DOHH2 (cell line): ENCODE results near the gene DNAJC22.

Experiments
- H3F3A ChIP-seq: fragments of 200-600 bp; sonication (generic), shearing (Covaris generic); 2 replicates; pipeline ENCODE4 v1.6.0; 2016; ENCODE audit warnings: antibody characterized with exemption, mild to moderate bottlenecking; ENCODE audit not compliant: control insufficient read depth, insufficient read depth
- H3K27ac ChIP-seq: fragments of 200-600 bp; sonication (generic); 2 replicates; pipeline ENCODE4 v1.5.1; 2014; ENCODE audit warnings: low read depth, mild to moderate bottlenecking, low read length, moderate library complexity
- H3K27me3 ChIP-seq: fragments of 200-600 bp; sonication (generic); 2 replicates; pipeline ENCODE4 v1.6.1; 2014; ENCODE audit warnings: mild to moderate bottlenecking, low read length, mixed read lengths; ENCODE audit not compliant: control insufficient read depth
- H3K36me3 ChIP-seq: fragments of 200-600 bp; sonication (generic); 2 replicates; pipeline ENCODE4 v1.6.1; 2014; ENCODE audit warnings: mild to moderate bottlenecking, low read length, moderate library complexity, mixed read lengths; ENCODE audit not compliant: control insufficient read depth
- H3K4me1 ChIP-seq: fragments of 200-600 bp; sonication (generic); 2 replicates; pipeline ENCODE4 v1.6.1; 2014; ENCODE audit warnings: mild to moderate bottlenecking, low read length, mixed read lengths; ENCODE audit not compliant: control insufficient read depth
- H3K4me2 ChIP-seq: fragments of 200-600 bp; sonication (generic); 2 replicates; pipeline ENCODE4 v1.6.0; 2014; ENCODE audit warnings: mild to moderate bottlenecking, low read length, moderate library complexity
- H3K4me3 ChIP-seq: fragments of 200-600 bp; sonication (generic); 2 replicates; pipeline ENCODE4 v1.5.1; 2014; ENCODE audit warnings: mild to moderate bottlenecking, low read length, mixed read lengths
- H3K79me2 ChIP-seq: fragments of 200-600 bp; sonication (generic); 2 replicates; pipeline ENCODE4 v1.6.1; 2014; ENCODE audit warnings: mild to moderate bottlenecking, low read length, mixed read lengths; ENCODE audit not compliant: control insufficient read depth
- H3K9me2 ChIP-seq: fragments of 200-600 bp; sonication (generic); replicated peaks from 2 replicates; pipeline ENCODE4 v1.6.1; 2014; ENCODE audit warnings: mild to moderate bottlenecking, low read length, mixed read lengths; ENCODE audit not compliant: control insufficient read depth
- H3K9me3 ChIP-seq: fragments of 200-600 bp; sonication (generic); 2 replicates; pipeline ENCODE4 v1.6.1; 2014; ENCODE audit warnings: antibody characterized with exemption, low read length, mixed read lengths; ENCODE audit not compliant: control insufficient read depth, insufficient read depth
- H4K20me1 ChIP-seq: fragments of 200-600 bp; sonication (generic); 2 replicates; pipeline ENCODE4 v1.6.0; 2014; ENCODE audit warnings: low read depth, mild to moderate bottlenecking, antibody characterized with exemption, low read length, moderate library complexity; ENCODE audit not compliant: control insufficient read depth, insufficient read depth
- EZH2phosphoT487 ChIP-seq: fragments of 200-600 bp; sonication (generic); IDR thresholded peaks from 2 replicates; pipeline ENCODE4 v1.6.1; 2017; ENCODE audit warnings: borderline replicate concordance, mild to moderate bottlenecking, antibody characterized with exemption, low read length, moderate library complexity, mixed read lengths
- TF ChIP-seq, protein P1 (sequence below): fragments of 200-600 bp; sonication (generic); IDR thresholded peaks from one replicate; pipeline ENCODE4 v1.5.1; 2014; ENCODE audit warnings: antibody characterized with exemption, mild to moderate bottlenecking, low read depth, low read length; ENCODE audit not compliant: poor library complexity, severe bottlenecking

The DNAJC22 gene

DNA sequence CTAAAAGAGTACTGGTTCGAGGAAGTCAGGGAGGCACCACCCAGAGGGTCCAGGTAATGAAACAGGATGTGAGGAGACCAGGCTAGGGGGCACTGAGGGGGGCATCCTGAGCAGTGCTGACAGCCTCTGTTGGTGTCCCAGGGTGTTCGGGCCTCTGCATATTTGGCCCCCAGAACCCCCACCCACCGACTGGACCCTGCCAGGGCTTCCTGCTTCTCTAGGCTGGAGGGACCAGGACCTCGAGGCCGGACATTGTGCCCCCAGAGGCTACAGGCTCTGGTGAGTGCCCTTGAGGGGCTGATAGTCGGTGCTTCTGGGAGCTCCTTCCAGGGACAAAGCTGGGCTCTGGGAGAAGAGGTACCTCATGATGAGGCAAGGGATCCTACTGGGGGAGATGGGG is 21.1 kb upstream of the DNAJC22 start:
- no peak overlapping the region for H3K27ac ChIP-seq
- no peak overlapping the region for H3K4me2 ChIP-seq
- H3F3A ChIP-seq = no peaks in the 10 kb centered on the region
- TF ChIP-seq EZH2phosphoT487 = no peak
- TF ChIP-seq, protein P1, sequence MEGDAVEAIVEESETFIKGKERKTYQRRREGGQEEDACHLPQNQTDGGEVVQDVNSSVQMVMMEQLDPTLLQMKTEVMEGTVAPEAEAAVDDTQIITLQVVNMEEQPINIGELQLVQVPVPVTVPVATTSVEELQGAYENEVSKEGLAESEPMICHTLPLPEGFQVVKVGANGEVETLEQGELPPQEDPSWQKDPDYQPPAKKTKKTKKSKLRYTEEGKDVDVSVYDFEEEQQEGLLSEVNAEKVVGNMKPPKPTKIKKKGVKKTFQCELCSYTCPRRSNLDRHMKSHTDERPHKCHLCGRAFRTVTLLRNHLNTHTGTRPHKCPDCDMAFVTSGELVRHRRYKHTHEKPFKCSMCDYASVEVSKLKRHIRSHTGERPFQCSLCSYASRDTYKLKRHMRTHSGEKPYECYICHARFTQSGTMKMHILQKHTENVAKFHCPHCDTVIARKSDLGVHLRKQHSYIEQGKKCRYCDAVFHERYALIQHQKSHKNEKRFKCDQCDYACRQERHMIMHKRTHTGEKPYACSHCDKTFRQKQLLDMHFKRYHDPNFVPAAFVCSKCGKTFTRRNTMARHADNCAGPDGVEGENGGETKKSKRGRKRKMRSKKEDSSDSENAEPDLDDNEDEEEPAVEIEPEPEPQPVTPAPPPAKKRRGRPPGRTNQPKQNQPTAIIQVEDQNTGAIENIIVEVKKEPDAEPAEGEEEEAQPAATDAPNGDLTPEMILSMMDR = no peak
- no peaks in the 10 kb centered on the region for H3K9me3 ChIP-seq
- peaks cover 23% of the 10 kb centered on the region for H3K79me2 ChIP-seq
- no peaks in the 10 kb centered on the region for H3K27me3 ChIP-seq
- H3K36me3 ChIP-seq = peaks cover 60% of the 10 kb centered on the region
- H3K9me2 ChIP-seq = no peaks in the 10 kb centered on the region
- H3K4me1 ChIP-seq = peaks cover 20% of the 10 kb centered on the region
- H3K4me3 ChIP-seq = no peak overlapping the region
- no peaks in the 10 kb centered on the region for H4K20me1 ChIP-seq

GRCh38 chr12:49327368-49327767 is 19.3 kb upstream of the DNAJC22 start:
- Histone ChIP-seq H3K79me2 (peaks cover 23% of the 10 kb centered on the region), H3K27ac (no peak overlapping the region), H3K4me3 (no peak overlapping the region), H3F3A (peaks cover 1% of the 10 kb centered on the region; the same call in 1 of the 2 replicates), H3K27me3 (no peaks in the 10 kb centered on the region), H3K4me2 (no peak overlapping the region), H3K9me2 (no peaks in the 10 kb centered on the region), H3K9me3 (no peaks in the 10 kb centered on the region), H4K20me1 (no peaks in the 10 kb centered on the region), H3K4me1 (peaks cover 11% of the 10 kb centered on the region), H3K36me3 (peaks cover 69% of the 10 kb centered on the region)
- TF ChIP-seq, protein P1 = no peak
- TF ChIP-seq EZH2phosphoT487 = no peak

GRCh38 chr12:49327887-49328286 is 18.8 kb upstream of the DNAJC22 start:
- H3F3A ChIP-seq = peaks cover 2% of the 10 kb centered on the region; the same call in 1 of the 2 replicates
- H3K9me2 ChIP-seq = no peaks in the 10 kb centered on the region
- H3K4me1 ChIP-seq = peaks cover 10% of the 10 kb centered on the region; the same call in 1 of the 2 replicates
- H3K36me3 ChIP-seq = peaks cover 69% of the 10 kb centered on the region
- no peak overlapping the region for H3K4me3 ChIP-seq
- H3K4me2 ChIP-seq = no peak overlapping the region
- H3K79me2 ChIP-seq = peaks cover 23% of the 10 kb centered on the region
- H3K9me3 ChIP-seq = no peaks in the 10 kb centered on the region
- no peaks in the 10 kb centered on the region for H3K27me3 ChIP-seq
- H3K27ac ChIP-seq = no peak overlapping the region
- H4K20me1 ChIP-seq = no peaks in the 10 kb centered on the region
- no peak for TF ChIP-seq EZH2phosphoT487
- TF ChIP-seq, protein P1 = no peak
